HL-60 (cell line): ENCODE data around the gene SLC4A5.

ENCODE experiments used
- CTCF ChIP-seq: IDR thresholded peaks from one replicate; pipeline ENCODE4 v1.5.1; 2011; ENCODE audit warnings: low read length, control low read depth, inconsistent platforms; ENCODE audit not compliant: insufficient read depth
- GABPA ChIP-seq: IDR thresholded peaks from 2 replicates; pipeline ENCODE4 v1.6.1; 2012; ENCODE audit warnings: low read depth
- POLR2AphosphoS5 ChIP-seq: IDR thresholded peaks from 2 replicates; pipeline ENCODE4 v1.6.1; 2012; ENCODE audit warnings: low read depth
- SPI1 ChIP-seq: IDR thresholded peaks from 2 replicates; pipeline ENCODE4 v1.6.1; 2012; ENCODE audit warnings: low read depth, mild to moderate bottlenecking, borderline replicate concordance
- TF ChIP-seq, protein P1 (sequence below): IDR thresholded peaks from 2 replicates; pipeline ENCODE4 v1.6.1; 2012; ENCODE audit warnings: low read depth; ENCODE audit not compliant: insufficient replicate concordance

DNA sequence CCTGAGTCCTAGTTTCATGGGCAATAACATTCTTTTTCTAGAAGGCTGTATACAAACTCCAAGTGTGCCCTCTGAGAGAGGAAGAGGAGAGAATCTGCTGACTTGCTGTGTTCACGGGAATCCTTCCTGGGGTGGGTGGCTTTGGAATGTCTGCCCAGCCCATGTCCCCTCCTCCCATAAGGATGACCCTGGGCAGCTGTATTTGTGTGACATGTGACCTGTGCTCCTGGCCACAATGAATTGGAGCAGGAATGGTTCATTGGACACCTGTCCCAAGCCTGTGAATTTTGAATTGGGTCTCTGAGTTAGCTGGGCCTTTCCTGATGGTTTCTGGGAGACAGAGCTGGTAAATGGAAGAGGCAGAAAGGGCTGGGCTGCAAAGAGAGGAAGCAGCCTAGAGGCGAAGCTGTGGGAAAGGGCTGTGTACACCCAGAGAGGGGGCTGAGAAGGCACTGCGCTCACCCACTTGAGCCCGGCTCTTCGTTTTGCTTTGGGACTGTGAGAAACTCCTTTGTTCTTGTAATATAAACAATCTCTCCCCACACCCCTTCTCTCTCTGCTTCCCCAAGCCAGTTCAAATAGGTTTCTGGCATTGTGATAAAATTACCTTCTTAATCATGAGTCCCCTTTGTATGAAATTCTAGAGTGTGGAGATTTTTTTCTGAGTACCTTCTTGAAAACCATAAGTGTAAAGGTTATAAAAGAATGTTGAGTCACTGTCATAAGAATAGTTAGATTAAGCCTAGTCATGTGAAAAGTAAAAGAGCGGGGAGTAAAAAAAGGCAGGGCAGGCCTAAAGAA, 49.8 kb downstream of the SLC4A5 start:
- TF ChIP-seq CTCF (no peak), POLR2AphosphoS5 (no peak), GABPA (no peak), SPI1 (no peak)
- TF ChIP-seq, protein P1, sequence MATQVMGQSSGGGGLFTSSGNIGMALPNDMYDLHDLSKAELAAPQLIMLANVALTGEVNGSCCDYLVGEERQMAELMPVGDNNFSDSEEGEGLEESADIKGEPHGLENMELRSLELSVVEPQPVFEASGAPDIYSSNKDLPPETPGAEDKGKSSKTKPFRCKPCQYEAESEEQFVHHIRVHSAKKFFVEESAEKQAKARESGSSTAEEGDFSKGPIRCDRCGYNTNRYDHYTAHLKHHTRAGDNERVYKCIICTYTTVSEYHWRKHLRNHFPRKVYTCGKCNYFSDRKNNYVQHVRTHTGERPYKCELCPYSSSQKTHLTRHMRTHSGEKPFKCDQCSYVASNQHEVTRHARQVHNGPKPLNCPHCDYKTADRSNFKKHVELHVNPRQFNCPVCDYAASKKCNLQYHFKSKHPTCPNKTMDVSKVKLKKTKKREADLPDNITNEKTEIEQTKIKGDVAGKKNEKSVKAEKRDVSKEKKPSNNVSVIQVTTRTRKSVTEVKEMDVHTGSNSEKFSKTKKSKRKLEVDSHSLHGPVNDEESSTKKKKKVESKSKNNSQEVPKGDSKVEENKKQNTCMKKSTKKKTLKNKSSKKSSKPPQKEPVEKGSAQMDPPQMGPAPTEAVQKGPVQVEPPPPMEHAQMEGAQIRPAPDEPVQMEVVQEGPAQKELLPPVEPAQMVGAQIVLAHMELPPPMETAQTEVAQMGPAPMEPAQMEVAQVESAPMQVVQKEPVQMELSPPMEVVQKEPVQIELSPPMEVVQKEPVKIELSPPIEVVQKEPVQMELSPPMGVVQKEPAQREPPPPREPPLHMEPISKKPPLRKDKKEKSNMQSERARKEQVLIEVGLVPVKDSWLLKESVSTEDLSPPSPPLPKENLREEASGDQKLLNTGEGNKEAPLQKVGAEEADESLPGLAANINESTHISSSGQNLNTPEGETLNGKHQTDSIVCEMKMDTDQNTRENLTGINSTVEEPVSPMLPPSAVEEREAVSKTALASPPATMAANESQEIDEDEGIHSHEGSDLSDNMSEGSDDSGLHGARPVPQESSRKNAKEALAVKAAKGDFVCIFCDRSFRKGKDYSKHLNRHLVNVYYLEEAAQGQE = no peak
